Sigmoid colon (tissue), 7 donors: ENCODE data around the gene PDE3B. TPM values are rescaled to one million over a fixed set of nuclear protein-coding genes. Genes with fewer than 3 reads are reported as not detected.

Experiments
- DNase-seq: peaks from one replicate; pipeline ENCODE4 v3.0.0-alpha.2; 2019
- H3K27ac ChIP-seq, 4 donors: fragments of 200-600 bp; sonication (generic); one replicate each; pipeline ENCODE4 v1.5.1; 2016 to 2019; ENCODE audit warnings: mild to moderate bottlenecking in 1 of 4
- H3K27me3 ChIP-seq, 3 donors: fragments of 200-600 bp; sonication (generic); one replicate each; pipeline ENCODE4 v1.5.1; 2019; ENCODE audit warnings: mild to moderate bottlenecking in 1 of 3
- H3K36me3 ChIP-seq, 4 donors: fragments of 200-600 bp; sonication (generic); one replicate each; pipeline ENCODE4 v1.5.1; 2016 to 2019
- H3K4me1 ChIP-seq, 4 donors: fragments of 200-600 bp; sonication (generic); one replicate each; pipeline ENCODE4 v1.5.1; 2017 to 2019
- H3K4me3 ChIP-seq, 4 donors: fragments of 200-600 bp; sonication (generic); one replicate each; pipeline ENCODE4 v1.5.1; 2017 to 2019; ENCODE audit warnings: mild to moderate bottlenecking in 2 of 4, moderate library complexity in 1 of 4
- H3K9me3 ChIP-seq, 4 donors: fragments of 200-600 bp in 3 of 4; sonication (generic) in 3 of 4; one replicate each; pipeline versions ENCODE4 v1.5.1 to v1.6.1; 2013 to 2019
- EP300 ChIP-seq, 4 donors: sonication (generic); formaldehyde crosslinking; IDR thresholded peaks; one replicate each; pipeline ENCODE4 v1.6.1; 2017; ENCODE audit warnings: antibody characterized with exemption in 4 of 4
- POLR2A ChIP-seq, 2 donors: fragments of 450-650 bp; IDR thresholded peaks; one replicate each; pipeline ENCODE4 v1.6.1; 2016; ENCODE audit warnings: antibody characterized with exemption in 2 of 2, mild to moderate bottlenecking in 2 of 2, moderate library complexity in 2 of 2
- POLR2AphosphoS5 ChIP-seq, 4 donors: sonication (generic); formaldehyde crosslinking; IDR thresholded peaks; one replicate each; pipeline ENCODE4 v1.6.1; 2017; ENCODE audit warnings: antibody characterized with exemption in 4 of 4
- WGBS, 2 donors: extraction: QIAGEN DNeasy Blood & Tissue Kit; methylation state at CpG; one replicate each; pipeline ENCODE4 v1.1.7; 2013; 5-methylcytosine and 5-hydroxymethylcytosine counted together
- intact Hi-C: fragments of 100-400 bp; cut with DNase I; formaldehyde crosslinking; loops from one replicate; pipeline ENCODE4 v1.15.1; 2023
- polyA plus RNA-seq, 3 donors: library from polyadenylated mRNA; stranded (reverse); fragments of 200-250 nt; gene quantifications; one replicate each; pipeline ENCODE4 v1.2.3, GENCODE V29; 2013
- total RNA-seq, 4 donors: library from RNA; depleted of rRNA; stranded (reverse); fragments of >200 nt; gene quantifications; one replicate each; pipeline ENCODE4 v1.1.0, GENCODE V29; 2016
- TF ChIP-seq, protein P1 (sequence below), 4 experiments: fragments of 450-650 bp in 3 of 4; fragments of 200-600 bp in 1 of 4; IDR thresholded peaks; one replicate each; pipeline ENCODE4 v1.5.1; 2016 to 2019; ENCODE audit warnings: antibody characterized with exemption in 4 of 4, mild to moderate bottlenecking in 3 of 4, moderate library complexity in 2 of 4
- donor health status: healthy with polysubstance abuse.
- donor health status: Bipolar disorder and iron deficiency.
- donor health status: healthy.

Gene PDE3B
- total and polyA plus RNA-seq, 7 donors, result 1.2 to 132 (median 78.3) TPM

DNA sequence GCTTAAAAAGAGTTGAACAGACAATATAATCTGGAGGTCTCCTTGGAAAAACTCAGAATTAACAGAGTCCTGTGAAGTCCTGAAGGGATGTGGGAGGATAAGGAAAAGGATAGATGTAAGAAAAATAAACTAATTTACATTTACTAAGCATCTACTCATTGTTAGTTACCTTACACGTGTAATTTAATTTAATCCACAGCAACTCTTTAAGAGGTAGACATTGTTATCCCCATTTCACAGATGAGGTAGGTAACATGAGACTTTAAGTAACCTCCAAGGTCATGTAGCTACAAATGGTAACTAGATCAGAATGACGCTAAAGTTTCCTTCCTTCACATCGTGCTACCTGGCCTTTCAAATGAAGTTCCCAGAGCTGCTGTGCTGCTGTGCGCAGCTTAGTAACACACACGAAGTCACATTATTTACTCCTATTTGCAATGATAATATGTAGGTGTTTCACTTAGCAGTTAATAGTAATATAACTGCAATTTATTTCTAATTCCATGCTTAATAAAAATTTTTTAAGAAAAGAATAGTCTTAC, 5.7 kb upstream of the PDE3B start:
- no peaks in the 10 kb centered on the region for H3K27me3 ChIP-seq
- peaks cover 0 to 88% (median 64%) of the 10 kb centered on the region in 4 donors for H3K4me1 ChIP-seq
- no peak overlapping the region for H3K4me3 ChIP-seq
- H3K36me3 ChIP-seq, result no peaks in the 10 kb centered on the region
- TF ChIP-seq POLR2AphosphoS5 (IDR thresholded peaks at IDR 0.05) (no peak), EP300 (IDR thresholded peaks at IDR 0.05) (no peak), POLR2A (IDR thresholded peaks at IDR 0.05) (no peak)
- TF ChIP-seq, protein P1, sequence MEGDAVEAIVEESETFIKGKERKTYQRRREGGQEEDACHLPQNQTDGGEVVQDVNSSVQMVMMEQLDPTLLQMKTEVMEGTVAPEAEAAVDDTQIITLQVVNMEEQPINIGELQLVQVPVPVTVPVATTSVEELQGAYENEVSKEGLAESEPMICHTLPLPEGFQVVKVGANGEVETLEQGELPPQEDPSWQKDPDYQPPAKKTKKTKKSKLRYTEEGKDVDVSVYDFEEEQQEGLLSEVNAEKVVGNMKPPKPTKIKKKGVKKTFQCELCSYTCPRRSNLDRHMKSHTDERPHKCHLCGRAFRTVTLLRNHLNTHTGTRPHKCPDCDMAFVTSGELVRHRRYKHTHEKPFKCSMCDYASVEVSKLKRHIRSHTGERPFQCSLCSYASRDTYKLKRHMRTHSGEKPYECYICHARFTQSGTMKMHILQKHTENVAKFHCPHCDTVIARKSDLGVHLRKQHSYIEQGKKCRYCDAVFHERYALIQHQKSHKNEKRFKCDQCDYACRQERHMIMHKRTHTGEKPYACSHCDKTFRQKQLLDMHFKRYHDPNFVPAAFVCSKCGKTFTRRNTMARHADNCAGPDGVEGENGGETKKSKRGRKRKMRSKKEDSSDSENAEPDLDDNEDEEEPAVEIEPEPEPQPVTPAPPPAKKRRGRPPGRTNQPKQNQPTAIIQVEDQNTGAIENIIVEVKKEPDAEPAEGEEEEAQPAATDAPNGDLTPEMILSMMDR (IDR thresholded peaks at IDR 0.05), result no peak
- H3K27ac ChIP-seq, result peak overlapping the region in 3 of 4 donors; percentile 12 to 98 (median 16)
- H3K9me3 ChIP-seq, result no peaks in the 10 kb centered on the region
- intact Hi-C loops, result no loop called here
- WGBS, 2 donors, result 85 to 92% methylated on average over 5 of the region's 5 CpGs
- DNase-seq, result no peak

DNA sequence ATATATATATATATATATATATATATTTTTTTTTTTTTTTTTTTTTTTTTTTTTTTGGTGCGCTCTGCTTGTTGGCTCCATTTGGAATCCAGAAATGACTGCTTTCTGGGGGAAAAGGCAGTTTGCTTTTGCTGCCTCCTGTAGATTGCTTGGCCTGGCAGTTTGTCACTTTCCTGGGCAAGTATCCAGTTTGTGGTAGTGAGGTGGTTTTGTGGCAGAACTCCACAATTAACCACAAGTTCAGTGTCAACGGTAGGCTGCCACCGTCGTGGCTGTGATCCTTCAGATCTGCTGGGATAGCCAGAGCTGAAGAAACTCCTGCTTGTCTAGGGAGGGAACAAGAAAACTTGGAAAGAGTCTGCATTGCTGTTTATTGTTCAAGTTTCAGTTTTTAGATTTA, 5.0 kb upstream of the PDE3B start:
- H3K4me3 ChIP-seq, result no peak overlapping the region
- no peaks in the 10 kb centered on the region for H3K27me3 ChIP-seq
- TF ChIP-seq POLR2A (IDR thresholded peaks at IDR 0.05) (no peak), EP300 (IDR thresholded peaks at IDR 0.05) (no peak), POLR2AphosphoS5 (IDR thresholded peaks at IDR 0.05) (no peak)
- TF ChIP-seq, protein P1 (IDR thresholded peaks at IDR 0.05), result no peak
- H3K9me3 ChIP-seq, result no peaks in the 10 kb centered on the region
- intact Hi-C loops, result no loop called here
- DNase-seq, result no peak
- peaks cover 0 to 92% (median 68%) of the 10 kb centered on the region in 4 donors for H3K4me1 ChIP-seq
- H3K27ac ChIP-seq, result peak overlapping the region; percentile 7 to 98 (median 74)
- no peaks in the 10 kb centered on the region for H3K36me3 ChIP-seq
- WGBS, 2 donors, result 40 to 45% methylated on average over 4 of the region's 4 CpGs

DNA sequence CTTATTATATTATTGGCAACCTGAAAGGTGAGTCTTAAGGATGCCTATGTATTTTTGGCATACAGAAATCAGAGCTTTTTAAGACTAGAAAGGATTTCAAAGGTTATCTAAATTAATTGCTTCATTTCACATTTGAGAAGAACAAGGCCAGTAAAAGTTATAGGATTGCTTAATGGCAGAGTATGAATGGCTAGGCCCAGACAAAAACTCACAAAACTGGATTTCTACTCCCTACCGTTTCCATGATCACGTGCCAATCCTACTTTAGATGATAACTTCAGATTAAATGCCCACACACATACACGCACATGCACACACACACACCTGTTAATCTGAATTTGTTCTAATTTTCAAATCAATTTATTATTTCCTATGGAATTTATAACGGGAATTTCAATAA, 1.8 kb upstream of the PDE3B start:
- intact Hi-C loops, result loop anchor here (5.0 kb wide), 4 partner anchors 120 to 266 kb away; partner anchors contain the start of genes CYP2R1 and PSMA1
- 29 to 76% methylated on average over 4 of the region's 4 CpGs for WGBS, 2 donors
- peak overlapping the region; percentile 88 to 98 (median 96) for H3K27ac ChIP-seq

DNA sequence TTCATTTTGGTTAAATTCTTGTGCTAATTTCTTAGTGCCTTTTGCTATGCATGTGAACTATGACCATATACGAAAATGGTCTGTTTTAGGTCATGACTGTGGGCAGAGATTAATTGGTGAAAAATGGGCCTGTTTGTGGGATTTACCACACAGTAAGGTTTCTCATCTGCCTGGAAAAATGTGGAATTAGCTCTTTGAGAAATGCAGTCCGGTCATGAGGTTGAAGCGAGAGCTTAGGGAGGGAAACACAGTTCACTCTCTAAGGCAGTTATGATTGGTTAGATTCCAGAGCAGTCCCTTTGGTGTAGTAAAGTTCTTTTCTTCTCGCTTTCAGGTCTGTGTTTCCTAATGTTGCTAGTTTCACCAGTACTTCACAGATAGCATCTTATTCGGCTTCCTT, 1.2 kb upstream of the PDE3B start:
- no peaks in the 10 kb centered on the region for H3K27me3 ChIP-seq
- no peaks in the 10 kb centered on the region for H3K36me3 ChIP-seq
- DNase-seq, result no peak
- TF ChIP-seq, protein P1 (IDR thresholded peaks at IDR 0.05), result no peak
- TF ChIP-seq EP300 (IDR thresholded peaks at IDR 0.05) (no peak), POLR2AphosphoS5 (IDR thresholded peaks at IDR 0.05) (no peak), POLR2A (IDR thresholded peaks at IDR 0.05) (no peak)
- no peaks in the 10 kb centered on the region for H3K9me3 ChIP-seq
- peak overlapping the region; percentile 88 to 98 (median 96) for H3K27ac ChIP-seq
- intact Hi-C loops, result loop anchor here (5.0 kb wide), 4 partner anchors 120 to 265 kb away; partner anchors contain the start of genes CYP2R1 and PSMA1
- 83 to 85% methylated on average over 5 of the region's 5 CpGs for WGBS, 2 donors
- H3K4me1 ChIP-seq, result peaks cover 0 to 56% (median 46%) of the 10 kb centered on the region in 4 donors
- peak overlapping the region in 2 of 4 donors; percentile 81 to 98 for H3K4me3 ChIP-seq

More for the DNA sequence above, 1.8 kb upstream of the PDE3B start:
- peaks cover 0 to 62% (median 50%) of the 10 kb centered on the region in 4 donors for H3K4me1 ChIP-seq
- H3K36me3 ChIP-seq, result no peaks in the 10 kb centered on the region
- TF ChIP-seq, protein P1 (IDR thresholded peaks at IDR 0.05), result no peak
- no peak for TF ChIP-seq EP300 (IDR thresholded peaks at IDR 0.05)
- TF ChIP-seq POLR2AphosphoS5 (IDR thresholded peaks at IDR 0.05), result no peak
- no peaks in the 10 kb centered on the region for H3K9me3 ChIP-seq
- no peak overlapping the region for H3K4me3 ChIP-seq
- DNase-seq, result no peak
- no peaks in the 10 kb centered on the region for H3K27me3 ChIP-seq
